Choroid plexus epithelial cell (primary cell): ENCODE measurements around the gene EIF2S2.

Experiments
- DNase-seq: peaks from one replicate; pipeline ENCODE4 v3.0.0-alpha.2; 2010; ENCODE audit warnings: low read depth
- H3K4me3 ChIP-seq: 2 replicates; pipeline ENCODE4 v1.5.1; 2011; ENCODE audit warnings: low read depth, mild to moderate bottlenecking, control low read depth, low read length, moderate library complexity
- CTCF ChIP-seq: conservative IDR thresholded peaks from 2 replicates; pipeline ENCODE4 v1.5.1; 2011; ENCODE audit warnings: low read depth, mild to moderate bottlenecking, control low read depth, inconsistent platforms, low read length, moderate library complexity

The EIF2S2 gene

GRCh38 chr20:34075647-34076046 is 36.4 kb downstream of the EIF2S2 start:
- TF ChIP-seq CTCF = peak; percentile 15
- H3K4me3 ChIP-seq = no peak overlapping the region
- no peak for DNase-seq

- no peak for DNase-seq
- no peak for TF ChIP-seq CTCF
- no peak overlapping the region for H3K4me3 ChIP-seq
Measured at GRCh38 chr20:34074101-34074760, 37.8 kb downstream of the EIF2S2 start.

- no peak overlapping the region for H3K4me3 ChIP-seq
- TF ChIP-seq CTCF = no peak
Measured at GRCh38 chr20:34072778-34073177, 39.3 kb downstream of the EIF2S2 start.

GRCh38 chr20:34072076-34072475 is 40.0 kb downstream of the EIF2S2 start:
- no peak for TF ChIP-seq CTCF
- no peak overlapping the region for H3K4me3 ChIP-seq
- no peak for DNase-seq

More at GRCh38 chr20:34072778-34073177, 39.3 kb downstream of the EIF2S2 start:
- no peak for DNase-seq

DNA sequence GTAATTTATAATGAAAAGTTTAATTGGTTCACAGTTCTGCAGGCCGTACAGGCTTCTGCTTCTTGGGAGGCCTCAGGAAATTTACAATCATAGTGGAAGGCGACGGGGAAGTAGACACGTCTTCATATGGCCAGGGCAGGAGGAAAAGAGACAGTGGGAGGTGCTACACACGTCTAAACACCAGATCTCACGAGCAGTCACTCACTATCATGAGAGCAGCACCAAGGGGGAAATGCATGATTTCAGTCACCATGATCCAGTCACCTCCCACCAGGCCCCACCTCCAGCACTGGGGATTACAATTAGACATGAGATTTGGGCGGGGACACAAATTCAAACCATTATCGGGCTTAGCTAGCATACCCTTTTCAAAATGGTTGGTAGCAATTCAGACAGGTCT is 41.2 kb downstream of the EIF2S2 start:
- no peak for DNase-seq
- H3K4me3 ChIP-seq = no peak overlapping the region
- TF ChIP-seq CTCF = no peak

GRCh38 chr20:34070079-34070439 is 42.0 kb downstream of the EIF2S2 start:
- no peak for DNase-seq
- no peak for TF ChIP-seq CTCF

GRCh38 chr20:34069341-34070078 is 42.5 kb downstream of the EIF2S2 start:
- peak; percentile 90 for DNase-seq
- H3K4me3 ChIP-seq = no peak overlapping the region
- peak; percentile 92 for TF ChIP-seq CTCF

More at GRCh38 chr20:34070079-34070439, 42.0 kb downstream of the EIF2S2 start:
- H3K4me3 ChIP-seq = no peak overlapping the region
